ENCODE measurements around the gene NOX3.

The NOX3 gene

GRCh38 chr6:155402656-155403304, 52.9 kb downstream of the NOX3 start:
- no peak overlapping the region for H3K4me3 ChIP-seq (ENCODE audit: low read depth, low read length)
- TF ChIP-seq CTCF (IDR thresholded peaks at IDR 0.05; ENCODE audit: insufficient read depth, low read depth, low read length, missing control alignments): no peak
- DNase-seq (ENCODE audit: low read depth): no peak

- DNase-seq (ENCODE audit: low read depth): no peak
- TF ChIP-seq CTCF (IDR thresholded peaks at IDR 0.05; ENCODE audit: insufficient read depth, low read depth, low read length, missing control alignments): no peak
Observed at GRCh38 chr6:155400654-155400965, 55.0 kb downstream of the NOX3 start.

GRCh38 chr6:155399745-155400653, 55.6 kb downstream of the NOX3 start:
- no peak for DNase-seq (ENCODE audit: low read depth)
- no peak overlapping the region for H3K4me3 ChIP-seq (ENCODE audit: low read depth, low read length)
- TF ChIP-seq CTCF (IDR thresholded peaks at IDR 0.05; ENCODE audit: insufficient read depth, low read depth, low read length, missing control alignments): no peak

More at GRCh38 chr6:155400654-155400965, 55.0 kb downstream of the NOX3 start:
- H3K4me3 ChIP-seq (ENCODE audit: low read depth, low read length): no peak overlapping the region

GRCh38 chr6:155399062-155399744, 56.4 kb downstream of the NOX3 start:
- H3K4me3 ChIP-seq (ENCODE audit: low read depth, low read length): no peak overlapping the region
- TF ChIP-seq CTCF (IDR thresholded peaks at IDR 0.05; ENCODE audit: insufficient read depth, low read depth, low read length, missing control alignments): no peak
- no peak for DNase-seq (ENCODE audit: low read depth)

GRCh38 chr6:155398701-155399061, 57.0 kb downstream of the NOX3 start:
- H3K4me3 ChIP-seq (ENCODE audit: low read depth, low read length): no peak overlapping the region
- TF ChIP-seq CTCF (IDR thresholded peaks at IDR 0.05; ENCODE audit: insufficient read depth, low read depth, low read length, missing control alignments): no peak

GRCh38 chr6:155398221-155398620, 57.4 kb downstream of the NOX3 start:
- no peak for TF ChIP-seq CTCF (IDR thresholded peaks at IDR 0.05; ENCODE audit: insufficient read depth, low read depth, low read length, missing control alignments)
- H3K4me3 ChIP-seq (ENCODE audit: low read depth, low read length): no peak overlapping the region
- DNase-seq (ENCODE audit: low read depth): no peak

More at GRCh38 chr6:155398701-155399061, 57.0 kb downstream of the NOX3 start:
- no peak for DNase-seq (ENCODE audit: low read depth)

Data from GM12865 (cell line).